ENCODE data around the gene ALAS1.

ALAS1 gene

DNA sequence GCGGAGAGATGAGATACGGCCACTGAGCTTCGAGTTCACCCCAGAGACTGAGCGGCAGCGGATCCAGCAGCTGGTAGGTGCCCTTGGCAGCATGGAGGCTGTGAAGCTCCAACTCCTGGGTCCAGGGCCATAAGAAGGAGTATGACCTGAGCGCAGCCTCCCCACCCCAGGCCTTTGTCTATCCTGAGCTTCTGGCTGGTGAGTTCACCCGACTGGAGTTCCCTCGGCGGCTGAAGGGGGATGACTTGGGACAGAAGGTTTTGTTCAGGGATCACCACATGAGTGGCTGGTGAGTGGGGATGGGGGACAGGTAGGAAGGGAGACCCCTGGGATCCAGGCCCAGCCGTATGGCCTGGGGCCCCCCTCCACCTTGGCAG is 50.2 kb downstream of the ALAS1 start:
- TF ChIP-seq SIN3A (IDR thresholded peaks at IDR 0.05; ENCODE audit: borderline replicate concordance, insufficient read depth, low read length) (no peak), TAF1 (IDR thresholded peaks at IDR 0.05; ENCODE audit: borderline replicate concordance, insufficient read depth, low read length) (no peak), FOXP2 (optimal IDR thresholded peaks at IDR 0.05; ENCODE audit: borderline replicate concordance, extremely low read depth, extremely low read length, insufficient read depth) (no peak), POLR2AphosphoS5 (IDR thresholded peaks at IDR 0.05; ENCODE audit: low read depth, low read length) (no peak)
- TF ChIP-seq, protein P1, sequence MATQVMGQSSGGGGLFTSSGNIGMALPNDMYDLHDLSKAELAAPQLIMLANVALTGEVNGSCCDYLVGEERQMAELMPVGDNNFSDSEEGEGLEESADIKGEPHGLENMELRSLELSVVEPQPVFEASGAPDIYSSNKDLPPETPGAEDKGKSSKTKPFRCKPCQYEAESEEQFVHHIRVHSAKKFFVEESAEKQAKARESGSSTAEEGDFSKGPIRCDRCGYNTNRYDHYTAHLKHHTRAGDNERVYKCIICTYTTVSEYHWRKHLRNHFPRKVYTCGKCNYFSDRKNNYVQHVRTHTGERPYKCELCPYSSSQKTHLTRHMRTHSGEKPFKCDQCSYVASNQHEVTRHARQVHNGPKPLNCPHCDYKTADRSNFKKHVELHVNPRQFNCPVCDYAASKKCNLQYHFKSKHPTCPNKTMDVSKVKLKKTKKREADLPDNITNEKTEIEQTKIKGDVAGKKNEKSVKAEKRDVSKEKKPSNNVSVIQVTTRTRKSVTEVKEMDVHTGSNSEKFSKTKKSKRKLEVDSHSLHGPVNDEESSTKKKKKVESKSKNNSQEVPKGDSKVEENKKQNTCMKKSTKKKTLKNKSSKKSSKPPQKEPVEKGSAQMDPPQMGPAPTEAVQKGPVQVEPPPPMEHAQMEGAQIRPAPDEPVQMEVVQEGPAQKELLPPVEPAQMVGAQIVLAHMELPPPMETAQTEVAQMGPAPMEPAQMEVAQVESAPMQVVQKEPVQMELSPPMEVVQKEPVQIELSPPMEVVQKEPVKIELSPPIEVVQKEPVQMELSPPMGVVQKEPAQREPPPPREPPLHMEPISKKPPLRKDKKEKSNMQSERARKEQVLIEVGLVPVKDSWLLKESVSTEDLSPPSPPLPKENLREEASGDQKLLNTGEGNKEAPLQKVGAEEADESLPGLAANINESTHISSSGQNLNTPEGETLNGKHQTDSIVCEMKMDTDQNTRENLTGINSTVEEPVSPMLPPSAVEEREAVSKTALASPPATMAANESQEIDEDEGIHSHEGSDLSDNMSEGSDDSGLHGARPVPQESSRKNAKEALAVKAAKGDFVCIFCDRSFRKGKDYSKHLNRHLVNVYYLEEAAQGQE (IDR thresholded peaks at IDR 0.05; ENCODE audit: insufficient read depth in 1 of 2, low read depth in 2 of 2, low read length in 2 of 2), result no peak

DNA sequence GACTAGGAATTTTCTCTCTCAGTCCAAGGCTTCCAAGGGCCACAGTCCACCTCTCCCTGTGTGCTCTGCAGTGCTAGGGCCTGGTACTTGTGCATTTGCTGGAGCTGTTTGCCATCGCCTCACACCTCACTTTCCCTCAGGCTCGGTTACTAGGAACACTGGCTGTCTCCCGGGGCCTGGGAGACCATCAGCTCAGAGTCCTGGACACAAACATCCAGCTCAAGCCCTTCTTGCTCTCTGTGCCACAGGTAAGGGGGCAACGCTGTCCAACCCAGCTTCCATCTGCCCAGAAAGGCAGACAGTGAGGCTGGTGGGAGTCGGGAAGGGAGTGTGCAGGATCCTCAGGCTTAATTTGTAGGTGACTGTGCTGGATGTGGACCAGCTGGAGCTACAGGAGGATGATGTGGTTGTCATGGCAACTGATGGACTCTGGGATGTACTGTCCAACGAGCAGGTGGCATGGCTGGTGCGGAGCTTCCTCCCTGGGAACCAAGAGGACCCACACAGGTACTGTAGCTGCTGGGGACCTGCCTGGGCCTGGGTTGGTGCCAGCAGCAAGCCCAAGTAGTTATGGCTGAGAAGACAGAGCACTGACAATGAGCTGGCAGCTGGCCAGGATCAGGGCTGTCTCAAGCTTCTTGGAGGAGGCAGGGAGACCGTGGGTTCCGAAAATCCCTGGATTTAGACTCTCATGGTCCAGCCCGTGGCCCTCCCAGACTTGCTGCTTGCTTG is 51.0 kb downstream of the ALAS1 start:
- TF ChIP-seq FOXP2 (optimal IDR thresholded peaks at IDR 0.05; ENCODE audit: borderline replicate concordance, extremely low read depth, extremely low read length, insufficient read depth), result no peak
- no peak for TF ChIP-seq SIN3A (IDR thresholded peaks at IDR 0.05; ENCODE audit: borderline replicate concordance, insufficient read depth, low read length)
- TF ChIP-seq POLR2AphosphoS5 (IDR thresholded peaks at IDR 0.05; ENCODE audit: low read depth, low read length), result no peak
- TF ChIP-seq, protein P1 (IDR thresholded peaks at IDR 0.05; ENCODE audit: insufficient read depth in 1 of 2, low read depth in 2 of 2, low read length in 2 of 2), result no peak
- no peak for TF ChIP-seq TAF1 (IDR thresholded peaks at IDR 0.05; ENCODE audit: borderline replicate concordance, insufficient read depth, low read length)

DNA sequence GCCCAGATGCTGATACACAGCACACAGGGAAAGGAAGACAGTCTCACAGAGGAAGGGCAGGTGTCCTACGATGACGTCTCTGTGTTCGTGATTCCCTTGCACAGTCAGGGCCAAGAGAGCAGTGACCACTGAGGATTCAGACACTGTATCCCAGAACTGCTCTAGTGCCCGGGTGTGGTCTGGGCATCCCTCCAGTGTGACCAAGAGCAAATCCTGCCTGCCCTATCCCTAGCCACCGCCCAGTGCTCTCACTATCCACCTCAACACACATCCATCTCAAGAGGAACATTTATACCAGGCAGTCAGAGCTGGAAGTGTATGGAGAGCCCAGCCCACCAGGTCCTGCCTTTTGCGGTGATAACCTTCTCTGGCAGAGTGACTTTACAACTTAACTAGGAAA is 51.7 kb downstream of the ALAS1 start:
- TF ChIP-seq SIN3A (IDR thresholded peaks at IDR 0.05; ENCODE audit: borderline replicate concordance, insufficient read depth, low read length), result no peak
- no peak for TF ChIP-seq POLR2AphosphoS5 (IDR thresholded peaks at IDR 0.05; ENCODE audit: low read depth, low read length)
- TF ChIP-seq, protein P1 (IDR thresholded peaks at IDR 0.05; ENCODE audit: insufficient read depth in 1 of 2, low read depth in 2 of 2, low read length in 2 of 2), result no peak
- no peak for TF ChIP-seq FOXP2 (optimal IDR thresholded peaks at IDR 0.05; ENCODE audit: borderline replicate concordance, extremely low read depth, extremely low read length, insufficient read depth)
- TF ChIP-seq TAF1 (IDR thresholded peaks at IDR 0.05; ENCODE audit: borderline replicate concordance, insufficient read depth, low read length), result no peak

DNA sequence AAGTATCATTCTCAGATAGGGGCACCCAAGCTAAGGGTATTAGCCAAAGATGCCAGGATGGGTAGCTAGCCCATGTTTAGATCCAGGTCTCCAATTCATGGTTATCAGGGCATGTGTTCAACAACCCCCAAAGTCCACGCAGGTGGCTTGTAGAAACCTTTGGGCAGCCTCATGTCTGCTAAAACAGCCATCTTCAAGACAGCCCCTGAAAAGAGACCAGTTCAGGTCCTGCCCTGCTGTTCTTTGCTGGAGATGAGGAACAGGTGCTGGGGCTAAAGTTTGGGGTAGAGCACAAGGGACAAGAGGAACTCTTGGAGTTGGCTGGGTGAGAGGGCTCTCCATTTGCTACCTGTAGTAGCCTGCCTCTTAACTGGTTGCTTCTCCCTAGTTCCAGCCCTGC is 52.2 kb downstream of the ALAS1 start:
- TF ChIP-seq SIN3A (IDR thresholded peaks at IDR 0.05; ENCODE audit: borderline replicate concordance, insufficient read depth, low read length) (no peak), TAF1 (IDR thresholded peaks at IDR 0.05; ENCODE audit: borderline replicate concordance, insufficient read depth, low read length) (no peak), FOXP2 (optimal IDR thresholded peaks at IDR 0.05; ENCODE audit: borderline replicate concordance, extremely low read depth, extremely low read length, insufficient read depth) (no peak), POLR2AphosphoS5 (IDR thresholded peaks at IDR 0.05; ENCODE audit: low read depth, low read length) (no peak; the same call in 1 of the 2 replicates)
- TF ChIP-seq, protein P1 (IDR thresholded peaks at IDR 0.05; ENCODE audit: insufficient read depth in 1 of 2, low read depth in 2 of 2, low read length in 2 of 2), result no peak

Data from PFSK-1 (cell line).